OCI-LY1 (cell line): ENCODE results near the gene DPM3.
"Not testable (repeated sequence)": the region's sequence is repeated elsewhere in the genome, so short reads cannot be mapped to it uniquely, and the experiment has no call there.

Source experiments
- H2AFZ ChIP-seq: fragments of 200-600 bp; sonication (generic), shearing (Covaris generic); 2 replicates; pipeline ENCODE4 v1.6.0; 2014; ENCODE audit warnings: antibody characterized with exemption, mild to moderate bottlenecking, low read length
- H3F3A ChIP-seq: fragments of 200-600 bp; sonication (generic), shearing (Covaris generic); 2 replicates; pipeline ENCODE4 v1.6.0; 2014; ENCODE audit warnings: mild to moderate bottlenecking, antibody characterized with exemption, low read length, moderate library complexity; ENCODE audit not compliant: insufficient read depth
- H3K27ac ChIP-seq: fragments of 200-600 bp; sonication (generic); 2 replicates; pipeline ENCODE4 v1.5.1; 2014; ENCODE audit warnings: low read length, mixed run types, mild to moderate bottlenecking, low read depth; ENCODE audit not compliant: poor library complexity, severe bottlenecking
- H3K27me3 ChIP-seq: fragments of 200-600 bp; sonication (generic); 2 replicates; pipeline ENCODE4 v1.6.0; 2014; ENCODE audit warnings: antibody characterized with exemption, mild to moderate bottlenecking, low read length, moderate library complexity; ENCODE audit not compliant: insufficient read depth
- H3K36me3 ChIP-seq: fragments of 200-600 bp; sonication (generic); 2 replicates; pipeline ENCODE4 v1.6.1; 2014; ENCODE audit warnings: mild to moderate bottlenecking, antibody characterized with exemption, low read length, moderate library complexity, mixed read lengths; ENCODE audit not compliant: insufficient read depth
- H3K4me1 ChIP-seq: fragments of 200-600 bp; sonication (generic); 2 replicates; pipeline ENCODE4 v1.5.1; 2014; ENCODE audit warnings: mild to moderate bottlenecking, low read length, moderate library complexity; ENCODE audit not compliant: insufficient read depth, severe bottlenecking
- H3K4me2 ChIP-seq: fragments of 200-600 bp; sonication (generic), shearing (Covaris generic); 2 replicates; pipeline ENCODE4 v1.6.1; 2014; ENCODE audit warnings: low read length
- H3K4me3 ChIP-seq: fragments of 200-600 bp; sonication (generic); 2 replicates; pipeline ENCODE4 v1.5.1; 2014; ENCODE audit warnings: low read length, low read depth, mild to moderate bottlenecking, mixed read lengths; ENCODE audit not compliant: poor library complexity, severe bottlenecking
- H3K79me2 ChIP-seq: fragments of 200-600 bp; shearing (Covaris generic); 2 replicates; pipeline ENCODE4 v1.6.1; 2016; ENCODE audit warnings: mixed run types, low read length, mixed read lengths; ENCODE audit not compliant: insufficient read depth
- H3K9ac ChIP-seq: fragments of 200-600 bp; sonication (generic), shearing (Covaris generic); 2 replicates; pipeline ENCODE4 v1.6.1; 2014; ENCODE audit warnings: mild to moderate bottlenecking, low read length, mixed read lengths
- H3K9me2 ChIP-seq: fragments of 200-600 bp; sonication (generic), shearing (Covaris generic); 2 replicates; pipeline ENCODE4 v1.6.1; 2014; ENCODE audit warnings: low read depth, mild to moderate bottlenecking, low read length, mixed read lengths
- H3K9me3 ChIP-seq: fragments of 200-600 bp; shearing (Covaris generic); 2 replicates; pipeline ENCODE4 v1.6.1; 2014; ENCODE audit warnings: low read length, mixed read lengths
- H4K20me1 ChIP-seq: fragments of 200-600 bp; sonication (generic), shearing (Covaris generic); 2 replicates; pipeline ENCODE4 v1.6.0; 2016; ENCODE audit warnings: mild to moderate bottlenecking, low read length; ENCODE audit not compliant: insufficient read depth
- CTCF ChIP-seq: fragments of 200-600 bp; sonication (generic), shearing (Covaris generic); IDR thresholded peaks from 2 replicates; pipeline ENCODE4 v1.5.1; 2017; ENCODE audit warnings: mild to moderate bottlenecking, antibody characterized with exemption, low read length, moderate library complexity, mixed read lengths
- EZH2 ChIP-seq: fragments of 200-600 bp; sonication (generic), shearing (Covaris generic); IDR thresholded peaks from 2 replicates; pipeline ENCODE4 v1.8.0; 2017; ENCODE audit warnings: borderline replicate concordance, mixed run types, mild to moderate bottlenecking, antibody characterized with exemption, low read length, moderate library complexity, mixed read lengths

Gene DPM3

GRCh38 chr1:155139895-155140629 is at the start of gene DPM3:
Gene DPM3, minus strand, starts transcription at chr1:155140531. Its CDS starts 291 bp downstream, at chr1:155140240.
- no peak for TF ChIP-seq EZH2
- TF ChIP-seq CTCF: no peak
- Histone ChIP-seq H3K36me3 (no peaks in the 10 kb centered on the region), H3K27ac (peak within 1 kb of the TSS; percentile 37), H3K9ac (peak within 1 kb of the TSS; percentile 87), H3K4me1 (peaks cover 27% of the 10 kb centered on the region), H3K4me3 (peak within 1 kb of the TSS; percentile 94), H4K20me1 (no peaks in the 10 kb centered on the region), H3K79me2 (no peaks in the 10 kb centered on the region), H3K4me2 (peak within 1 kb of the TSS; percentile 99), H3F3A (0 out of 2 replicates have a peak, but pooled peaks cover 3% of the 10 kb centered on the region), H3K9me3 (peaks cover 5% of the 10 kb centered on the region; the same call in 1 of the 2 replicates), H3K9me2 (no peaks in the 10 kb centered on the region), H2AFZ (no peak within 1 kb of the TSS), H3K27me3 (peaks cover 4% of the 10 kb centered on the region; the same call in 1 of the 2 replicates)

- peaks cover 29% of the 10 kb centered on the region for H3K4me1 ChIP-seq
- not testable (repeated sequence) for H4K20me1 ChIP-seq, H3K9me3 ChIP-seq, H3K9ac ChIP-seq, H3K4me2 ChIP-seq, H3K79me2 ChIP-seq, H3K36me3 ChIP-seq, H3F3A ChIP-seq, H3K27me3 ChIP-seq, H3K9me2 ChIP-seq, H3K27ac ChIP-seq, H3K4me3 ChIP-seq, H2AFZ ChIP-seq
These were observed 49.6 kb upstream of the DPM3 start for GRCh38 chr1:155189926-155190325.

- Histone ChIP-seq H3K36me3 (no peaks in the 10 kb centered on the region), H3K4me1 (peaks cover 21% of the 10 kb centered on the region), H3F3A (no peaks in the 10 kb centered on the region), H2AFZ (no peak overlapping the region), H4K20me1 (no peaks in the 10 kb centered on the region), H3K9ac (no peak overlapping the region), H3K9me3 (no peaks in the 10 kb centered on the region), H3K27me3 (no peaks in the 10 kb centered on the region; the same call in 1 of the 2 replicates), H3K4me2 (no peak overlapping the region), H3K79me2 (no peaks in the 10 kb centered on the region), H3K4me3 (no peak overlapping the region), H3K9me2 (no peaks in the 10 kb centered on the region), H3K27ac (no peak overlapping the region)
- TF ChIP-seq CTCF (no peak), EZH2 (no peak)
These were observed 47.9 kb upstream of the DPM3 start for GRCh38 chr1:155188268-155188667.

GRCh38 chr1:155187456-155187891 is 47.1 kb upstream of the DPM3 start:
- Histone ChIP-seq H3K4me2 (no peak overlapping the region), H3K27ac (no peak overlapping the region)
- TF ChIP-seq EZH2: no peak
- no peak for TF ChIP-seq CTCF

More at GRCh38 chr1:155187456-155187891, 47.1 kb upstream of the DPM3 start:
- Histone ChIP-seq H3K9me2 (no peaks in the 10 kb centered on the region), H3K9ac (no peak overlapping the region), H3K4me3 (no peak overlapping the region), H3K4me1 (peaks cover 17% of the 10 kb centered on the region), H3K9me3 (no peaks in the 10 kb centered on the region), H3K27me3 (no peaks in the 10 kb centered on the region; the same call in 1 of the 2 replicates), H3K79me2 (no peaks in the 10 kb centered on the region), H2AFZ (no peak overlapping the region), H4K20me1 (no peaks in the 10 kb centered on the region), H3K36me3 (no peaks in the 10 kb centered on the region), H3F3A (no peaks in the 10 kb centered on the region)
